Measurements from ENCODE around the gene CHST4. TPM values are rescaled to one million over a fixed set of nuclear protein-coding genes. Genes with fewer than 3 reads are reported as not detected.

Gene CHST4
- total RNA-seq, 2 experiments from 2014 or later, result not detected

DNA sequence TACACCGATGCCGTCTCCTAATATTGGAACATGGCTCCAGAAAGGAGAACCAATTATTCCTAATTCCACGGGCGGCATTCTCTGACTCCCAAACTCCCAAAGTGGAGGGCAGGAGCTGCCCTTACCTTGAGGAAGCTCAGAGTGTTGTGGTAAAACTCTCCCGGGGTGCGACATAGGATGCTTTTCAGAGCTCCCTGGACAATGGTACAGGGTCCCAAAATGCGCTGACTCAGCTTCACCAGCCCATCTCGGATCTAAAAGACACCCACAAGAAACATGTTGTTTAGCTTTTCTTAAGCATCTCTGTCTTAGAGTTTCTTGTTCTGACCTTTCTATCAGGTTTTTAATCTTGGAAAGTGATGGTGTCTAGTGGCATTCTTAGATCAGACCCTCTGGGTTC lies 43.9 kb downstream of the CHST4 start:
- Histone ChIP-seq H3K36me3 (ENCODE audit: insufficient read depth, low read length) (no peaks in the 10 kb centered on the region), H3K9me3 (ENCODE audit: control insufficient read depth in 1 of 2, insufficient read depth in 1 of 2, low read length in 2 of 2) (no peaks in the 10 kb centered on the region), H3K27ac (ENCODE audit: low read depth in 1 of 2, low read length in 2 of 2) (no peak overlapping the region), H3K4me1 (ENCODE audit: insufficient read depth, low read length) (peaks cover 9% of the 10 kb centered on the region), H3K4me3 (ENCODE audit: low read length) (no peak overlapping the region), H3K27me3 (ENCODE audit: control insufficient read depth in 1 of 2, insufficient read depth in 2 of 2, low read length in 2 of 2) (no peaks in the 10 kb centered on the region)
- Mint-ChIP-seq H3K36me3 (ENCODE audit: low read depth) (peaks cover 4% of the 10 kb centered on the region), H3K27ac (no peak overlapping the region), H3K27me3 (peaks cover 17% of the 10 kb centered on the region), H3K9me3 (no peaks in the 10 kb centered on the region), H3K4me1 (ENCODE audit: low read depth) (peaks cover 10% of the 10 kb centered on the region), H3K4me3 (no peak overlapping the region)
- TF ChIP-seq, protein P1, sequence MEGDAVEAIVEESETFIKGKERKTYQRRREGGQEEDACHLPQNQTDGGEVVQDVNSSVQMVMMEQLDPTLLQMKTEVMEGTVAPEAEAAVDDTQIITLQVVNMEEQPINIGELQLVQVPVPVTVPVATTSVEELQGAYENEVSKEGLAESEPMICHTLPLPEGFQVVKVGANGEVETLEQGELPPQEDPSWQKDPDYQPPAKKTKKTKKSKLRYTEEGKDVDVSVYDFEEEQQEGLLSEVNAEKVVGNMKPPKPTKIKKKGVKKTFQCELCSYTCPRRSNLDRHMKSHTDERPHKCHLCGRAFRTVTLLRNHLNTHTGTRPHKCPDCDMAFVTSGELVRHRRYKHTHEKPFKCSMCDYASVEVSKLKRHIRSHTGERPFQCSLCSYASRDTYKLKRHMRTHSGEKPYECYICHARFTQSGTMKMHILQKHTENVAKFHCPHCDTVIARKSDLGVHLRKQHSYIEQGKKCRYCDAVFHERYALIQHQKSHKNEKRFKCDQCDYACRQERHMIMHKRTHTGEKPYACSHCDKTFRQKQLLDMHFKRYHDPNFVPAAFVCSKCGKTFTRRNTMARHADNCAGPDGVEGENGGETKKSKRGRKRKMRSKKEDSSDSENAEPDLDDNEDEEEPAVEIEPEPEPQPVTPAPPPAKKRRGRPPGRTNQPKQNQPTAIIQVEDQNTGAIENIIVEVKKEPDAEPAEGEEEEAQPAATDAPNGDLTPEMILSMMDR (IDR thresholded peaks at IDR 0.05), result no peak
- POLR2A ChIA-PET, result no interaction called here
- no peak for DNase-seq
- intact Hi-C loops (cut with DNase I, micrococcal nuclease), result no loop called here
- CTCF ChIA-PET, result no interaction called here
- no peak for ATAC-seq (ENCODE audit: poor library complexity)

- CTCF ChIA-PET, result interaction anchor here (1.1 kb wide), 1 partner anchor 38 kb away, joined by 5 read pairs; no protein-coding TSS in a partner anchor
- no peaks in the 10 kb centered on the region for H3K4me1 ChIP-seq (ENCODE audit: insufficient read depth, low read length)
- H3K36me3 ChIP-seq (ENCODE audit: insufficient read depth, low read length), result no peaks in the 10 kb centered on the region
- peaks cover 35% of the 10 kb centered on the region for H3K27me3 Mint-ChIP-seq
- H3K4me3 Mint-ChIP-seq, result no peak overlapping the region
- H3K27ac ChIP-seq (ENCODE audit: low read depth in 1 of 2, low read length in 2 of 2), result no peak overlapping the region
- no peaks in the 10 kb centered on the region for H3K9me3 Mint-ChIP-seq
- no peak for ATAC-seq (ENCODE audit: poor library complexity)
- no peaks in the 10 kb centered on the region for H3K27me3 ChIP-seq (ENCODE audit: control insufficient read depth in 1 of 2, insufficient read depth in 2 of 2, low read length in 2 of 2)
- TF ChIP-seq, protein P1 (IDR thresholded peaks at IDR 0.05), result no peak
- POLR2A ChIA-PET, result interaction anchor here (0.6 kb wide), 1 partner anchor 12 kb away, joined by 3 read pairs; no protein-coding TSS in a partner anchor
- intact Hi-C loops (cut with DNase I, micrococcal nuclease), result no loop called here
- no peak overlapping the region for H3K27ac Mint-ChIP-seq
- no peak overlapping the region for H3K4me3 ChIP-seq (ENCODE audit: low read length)
- H3K4me1 Mint-ChIP-seq (ENCODE audit: low read depth), result no peaks in the 10 kb centered on the region
- no peak for DNase-seq
- H3K36me3 Mint-ChIP-seq (ENCODE audit: low read depth), result no peaks in the 10 kb centered on the region
- no peaks in the 10 kb centered on the region for H3K9me3 ChIP-seq (ENCODE audit: control insufficient read depth in 1 of 2, insufficient read depth in 1 of 2, low read length in 2 of 2)
These were observed 46.4 kb downstream of the CHST4 start for GRCh38 chr16:71572497-71573116.

DNA sequence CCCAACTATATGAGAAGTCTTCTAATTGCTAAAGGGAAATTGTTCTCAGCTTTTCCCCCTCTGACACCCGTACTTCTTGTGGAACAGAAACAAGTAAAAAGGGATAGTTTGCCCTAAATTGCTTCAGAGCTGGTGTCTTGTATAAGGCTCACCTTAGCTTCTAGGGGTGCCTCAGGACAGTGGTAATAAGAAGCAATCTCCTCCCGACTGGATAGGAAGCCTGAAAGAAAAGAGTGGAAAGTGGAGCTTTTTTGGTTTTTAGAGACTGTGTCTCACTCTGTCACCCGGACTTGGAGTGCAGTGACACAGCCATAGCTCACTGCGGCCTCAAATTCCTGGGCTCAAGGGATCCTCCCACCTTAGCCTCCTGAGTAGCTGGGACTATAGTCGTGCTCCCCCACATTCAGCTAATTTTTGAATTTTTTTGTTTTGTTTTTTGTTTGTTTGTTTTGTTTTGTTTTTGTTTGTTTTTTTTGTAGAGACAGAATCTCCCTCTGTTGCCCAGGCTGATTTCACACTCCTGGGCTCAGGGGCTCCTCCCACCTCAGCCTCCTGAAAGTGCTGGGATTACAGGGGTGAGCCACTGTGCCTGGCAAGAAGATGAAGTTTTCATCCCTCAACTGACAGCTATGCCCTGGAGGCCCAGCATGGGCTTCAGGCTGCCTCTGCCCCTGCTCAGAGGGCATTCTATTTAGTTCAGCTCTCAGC lies 47.3 kb downstream of the CHST4 start:
- Mint-ChIP-seq H3K4me3 (no peak overlapping the region), H3K36me3 (ENCODE audit: low read depth) (no peaks in the 10 kb centered on the region), H3K27me3 (peaks cover 37% of the 10 kb centered on the region), H3K4me1 (ENCODE audit: low read depth) (no peaks in the 10 kb centered on the region), H3K9me3 (no peaks in the 10 kb centered on the region), H3K27ac (no peak overlapping the region)
- Histone ChIP-seq H3K4me1 (ENCODE audit: insufficient read depth, low read length) (no peaks in the 10 kb centered on the region), H3K4me3 (ENCODE audit: low read length) (no peak overlapping the region), H3K36me3 (ENCODE audit: insufficient read depth, low read length) (no peaks in the 10 kb centered on the region), H3K9me3 (ENCODE audit: control insufficient read depth in 1 of 2, insufficient read depth in 1 of 2, low read length in 2 of 2) (no peaks in the 10 kb centered on the region), H3K27ac (ENCODE audit: low read depth in 1 of 2, low read length in 2 of 2) (no peak overlapping the region), H3K27me3 (ENCODE audit: control insufficient read depth in 1 of 2, insufficient read depth in 2 of 2, low read length in 2 of 2) (peaks cover 0 to 5% of the 10 kb centered on the region in 2 experiments)
- CTCF ChIA-PET, result interaction anchor here (1.9 kb wide), 1 partner anchor 8 kb away, joined by 8 read pairs; no protein-coding TSS in a partner anchor
- ATAC-seq (ENCODE audit: poor library complexity) (no peak), DNase-seq (no peak)
- POLR2A ChIA-PET, result no interaction called here
- intact Hi-C loops (cut with DNase I, micrococcal nuclease), result no loop called here
- TF ChIP-seq, protein P1 (IDR thresholded peaks at IDR 0.05), result no peak

All from CD4-positive, alpha-beta T cell (primary cell).